GM12872 (cell line): ENCODE results near the gene STARD6.

Experiments used
- CTCF ChIP-seq: IDR thresholded peaks from 3 replicates; pipeline ENCODE4 v1.5.1; 2011; ENCODE audit warnings: low read depth, mild to moderate bottlenecking, low read length, moderate library complexity; ENCODE audit not compliant: insufficient read depth

STARD6 gene

DNA sequence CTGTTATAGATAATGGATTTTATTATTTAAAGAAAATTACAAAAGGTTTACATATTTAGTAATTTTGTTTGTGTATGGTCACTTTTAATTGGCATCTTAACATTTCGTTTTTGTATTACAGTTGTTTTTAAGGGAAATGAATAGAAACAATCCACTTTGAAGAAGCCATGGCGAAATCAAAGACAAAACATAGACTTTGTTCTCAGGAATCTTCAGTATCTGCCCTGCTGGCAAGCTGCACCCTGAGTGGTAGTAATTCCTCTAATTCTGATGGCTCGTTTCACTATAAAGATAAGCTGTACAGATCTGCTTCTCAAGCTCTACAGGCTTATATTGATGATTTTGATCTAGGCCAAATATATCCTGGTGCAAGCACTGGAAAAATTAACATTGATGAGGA, 2.7 kb upstream of the STARD6 start:
- no peak for TF ChIP-seq CTCF

DNA sequence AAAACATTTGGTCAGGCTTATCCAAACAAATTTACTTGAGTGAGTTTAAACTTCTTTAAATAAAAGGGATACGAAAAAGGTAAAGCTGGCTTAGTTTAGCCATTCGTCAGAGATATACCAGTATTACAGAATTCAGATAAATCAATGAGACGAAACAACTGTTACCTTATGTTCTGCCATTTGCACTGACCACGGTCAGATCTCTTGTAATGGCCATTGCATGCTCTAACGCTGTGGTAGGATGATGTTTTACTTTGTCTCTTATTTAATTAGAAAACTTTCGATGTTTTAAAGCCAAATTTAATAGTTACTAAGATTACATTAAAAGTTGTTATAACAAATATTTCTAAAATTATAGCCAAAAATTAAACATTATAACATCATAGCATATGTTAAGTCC, 1.6 kb upstream of the STARD6 start:
- TF ChIP-seq CTCF, result no peak

- TF ChIP-seq CTCF, result no peak
Measured at GRCh38 chr18:54358495-54359040, 910 bp upstream of the STARD6 start.

GRCh38 chr18:54357082-54357659, 487 bp downstream of the STARD6 start:
- no peak for TF ChIP-seq CTCF

GRCh38 chr18:54351186-54351585, 6.5 kb downstream of the STARD6 start:
- TF ChIP-seq CTCF, result no peak

- TF ChIP-seq CTCF, result no peak
Measured at GRCh38 chr18:54338230-54338629, 19.4 kb downstream of the STARD6 start.

GRCh38 chr18:54335638-54336173, 22.0 kb downstream of the STARD6 start:
- TF ChIP-seq CTCF, result no peak
